Lung (tissue), 12 donors: ENCODE measurements around the gene FRMD4A. TPM values are rescaled to one million over a fixed set of nuclear protein-coding genes. Genes with fewer than 3 reads are reported as not detected.
A peak's percentile ranks its signal among the peaks of the same experiment; 100 is the strongest.

Experiments
- ATAC-seq: fragments of 200-7000 bp; cut with Tn5 transposase; one replicate; pipeline ENCODE4 v1.9.1; 2020; ENCODE audit warnings: moderate number of reproducible peaks; ENCODE audit not compliant: insufficient read depth, low FRiP score
- DNase-seq, 3 donors: peaks; one replicate each; pipeline ENCODE4 v3.0.0-alpha.2; 2013 to 2017
- H3K27ac ChIP-seq, 2 donors: one replicate each; pipeline ENCODE4 v1.5.1; 2013; ENCODE audit warnings: mild to moderate bottlenecking in 2 of 2, moderate library complexity in 2 of 2, control low read depth in 1 of 2, inconsistent platforms in 1 of 2, low read depth in 1 of 2, low read length in 1 of 2
- H3K27me3 ChIP-seq, 3 donors: one replicate each; pipeline ENCODE4 v1.5.1; 2013; ENCODE audit warnings: low read length in 2 of 3; ENCODE audit not compliant: control insufficient read depth in 3 of 3, insufficient read depth in 3 of 3
- H3K36me3 ChIP-seq, 4 donors: one replicate each; pipeline ENCODE4 v1.5.1; 2013; ENCODE audit warnings: low read length in 4 of 4, mild to moderate bottlenecking in 1 of 4, moderate library complexity in 1 of 4; ENCODE audit not compliant: control insufficient read depth in 4 of 4, insufficient read depth in 4 of 4
- H3K4me1 ChIP-seq, 5 donors: one replicate each; pipeline ENCODE4 v1.5.1; 2013; ENCODE audit warnings: low read length in 5 of 5, mild to moderate bottlenecking in 2 of 5, moderate library complexity in 1 of 5; ENCODE audit not compliant: control insufficient read depth in 5 of 5, insufficient read depth in 5 of 5
- H3K4me3 ChIP-seq: one replicate; pipeline ENCODE4 v1.5.1; 2013; ENCODE audit warnings: mild to moderate bottlenecking, control low read depth, moderate library complexity
- H3K9ac ChIP-seq, 2 donors: one replicate each; pipeline ENCODE4 v1.5.1; 2013; ENCODE audit warnings: low read length in 2 of 2, control low read depth in 1 of 2; ENCODE audit not compliant: insufficient read depth in 1 of 2
- H3K9me3 ChIP-seq, 4 donors: one replicate each; pipeline ENCODE4 v1.5.1; 2013; ENCODE audit warnings: low read length in 3 of 4, mild to moderate bottlenecking in 1 of 4, moderate library complexity in 1 of 4; ENCODE audit not compliant: control insufficient read depth in 4 of 4, insufficient read depth in 3 of 4
- CTCF ChIP-seq: IDR thresholded peaks from 2 replicates; pipeline ENCODE4 v1.5.1; 2012; ENCODE audit warnings: mild to moderate bottlenecking; ENCODE audit errors: control extremely low read depth, extremely low read depth
- WGBS, 2 donors: extraction: QIAGEN DNeasy Blood & Tissue Kit; methylation state at CpG; one replicate each; pipeline ENCODE4 v1.1.7; 2013; 5-methylcytosine and 5-hydroxymethylcytosine counted together
- polyA plus RNA-seq, 2 donors: library from polyadenylated mRNA; stranded (reverse); fragments of 200-250 nt; gene quantifications; one replicate each; pipeline ENCODE4 v1.2.1, GENCODE V29; 2013
- total RNA-seq, 2 donors: library from RNA; depleted of rRNA in 1 of 2; stranded (reverse); fragments of >200 nt in 1 of 2; gene quantifications; one replicate each; pipeline ENCODE4 v1.2.1, GENCODE V29; 2014 to 2021
- donor health status: control.
- donor health status: control.
- donor health status: Bipolar disorder and iron deficiency.
- donor health status: healthy.
- donor health status: DM: yes; HTN: yes; CAD: no.

The FRMD4A gene
- total and polyA plus RNA-seq, 4 donors = 12.0 to 64.5 (median 29.3) TPM

- DNase-seq (no peak), ATAC-seq (no peak)
- Histone ChIP-seq H3K36me3 (no peaks in the 10 kb centered on the region), H3K4me3 (no peak overlapping the region), H3K4me1 (peaks cover 0 to 5% (median 0%) of the 10 kb centered on the region in 5 donors), H3K27me3 (peaks cover 0 to 3% (median 0%) of the 10 kb centered on the region in 3 donors), H3K9me3 (no peaks in the 10 kb centered on the region), H3K27ac (no peak overlapping the region), H3K9ac (no peak overlapping the region)
- TF ChIP-seq CTCF = no peak
- 81 to 88% methylated on average over 6 of the region's 6 CpGs for WGBS, 2 donors
Measured at GRCh38 chr10:14125564-14125963, 205.2 kb downstream of the FRMD4A start.

- Histone ChIP-seq H3K9me3 (no peaks in the 10 kb centered on the region), H3K36me3 (no peaks in the 10 kb centered on the region), H3K27me3 (peaks cover 0 to 3% (median 0%) of the 10 kb centered on the region in 3 donors), H3K4me3 (no peak overlapping the region), H3K9ac (no peak overlapping the region), H3K27ac (no peak overlapping the region), H3K4me1 (peaks cover 0 to 5% (median 0%) of the 10 kb centered on the region in 5 donors)
- 70% methylated on average over 7 of the region's 7 CpGs for WGBS, 2 donors
- TF ChIP-seq CTCF = no peak
- DNase-seq = no peak
- no peak for ATAC-seq
Measured at GRCh38 chr10:14124941-14125340, 205.8 kb downstream of the FRMD4A start.

GRCh38 chr10:14123139-14123538 lies 207.6 kb downstream of the FRMD4A start:
- Histone ChIP-seq H3K9ac (no peak overlapping the region), H3K9me3 (no peaks in the 10 kb centered on the region), H3K27me3 (peaks cover 0 to 3% (median 0%) of the 10 kb centered on the region in 3 donors), H3K4me3 (no peak overlapping the region), H3K27ac (no peak overlapping the region), H3K36me3 (no peaks in the 10 kb centered on the region), H3K4me1 (peaks cover 0 to 5% (median 0%) of the 10 kb centered on the region in 5 donors)
- DNase-seq (peak in 2 of 3 donors; percentile 29 to 60), ATAC-seq (no peak)
- 84 to 94% methylated on average over 5 of the region's 5 CpGs for WGBS, 2 donors
- no peak for TF ChIP-seq CTCF

GRCh38 chr10:14120812-14121211 lies 209.9 kb downstream of the FRMD4A start:
- ATAC-seq = no peak
- WGBS, 2 donors = 84 to 92% methylated on average over 2 of the region's 2 CpGs

More at GRCh38 chr10:14120812-14121211, 209.9 kb downstream of the FRMD4A start:
- DNase-seq = no peak
- TF ChIP-seq CTCF = no peak
- no peak overlapping the region for H3K27ac ChIP-seq
- H3K27me3 ChIP-seq = peaks cover 0 to 3% (median 0%) of the 10 kb centered on the region in 3 donors
- H3K36me3 ChIP-seq = no peaks in the 10 kb centered on the region
- H3K4me1 ChIP-seq = peaks cover 0 to 5% (median 0%) of the 10 kb centered on the region in 5 donors
- H3K4me3 ChIP-seq = no peak overlapping the region
- H3K9ac ChIP-seq = no peak overlapping the region
- no peaks in the 10 kb centered on the region for H3K9me3 ChIP-seq
